Measurements from ENCODE around the gene CISTR.

CISTR gene

GRCh38 chr12:53743266-53744129 is 8.3 kb downstream of the CISTR start:
- peak; percentile 86 for DNase-seq (ENCODE audit: low spot score)

- DNase-seq (ENCODE audit: low spot score), result no peak
Measured at GRCh38 chr12:53740130-53740491, 11.7 kb downstream of the CISTR start.

DNA sequence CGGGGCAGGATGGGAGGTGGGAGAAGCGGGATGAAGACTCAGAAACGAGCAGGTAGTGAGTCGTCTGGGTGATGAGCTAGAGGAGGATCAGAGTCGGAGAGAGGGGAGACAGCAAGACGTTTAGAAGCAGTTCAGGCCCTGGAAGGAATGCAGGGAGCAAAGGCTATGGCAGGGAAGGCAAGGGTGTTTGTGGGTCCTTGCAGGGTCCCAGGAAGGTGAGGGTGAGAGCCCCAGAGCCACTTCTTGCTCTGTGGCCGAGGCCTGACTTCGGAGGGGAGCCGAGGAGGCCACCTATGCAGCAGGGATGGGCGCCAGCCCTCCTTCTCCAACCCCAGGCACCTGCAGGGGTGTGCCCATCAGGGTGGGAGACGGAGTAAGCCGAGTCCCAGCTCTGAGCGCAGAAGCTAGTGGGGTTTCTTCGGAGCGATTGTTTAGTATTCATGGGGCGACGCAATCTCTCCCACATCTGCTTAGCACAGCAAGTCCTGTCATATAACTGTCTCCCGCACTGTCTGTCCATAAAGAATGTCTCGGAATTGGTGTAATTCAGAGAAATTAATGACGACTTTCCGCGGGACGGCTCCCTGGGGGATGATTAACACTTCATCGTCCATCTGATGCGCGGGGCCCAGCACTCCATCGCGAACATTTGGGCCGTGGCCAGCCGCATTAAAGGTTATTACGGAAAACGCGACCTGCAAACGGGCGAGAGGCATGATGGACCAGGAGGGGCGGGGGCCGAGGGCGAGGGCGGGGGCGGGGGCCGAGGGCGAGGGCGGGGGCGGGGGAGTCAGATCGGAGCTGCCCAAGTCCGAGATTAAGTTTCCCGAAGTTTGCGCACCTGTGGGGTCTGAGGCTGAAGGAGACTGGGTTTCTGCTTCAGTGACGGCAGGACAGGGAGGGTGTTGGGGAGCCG is 12.3 kb downstream of the CISTR start:
- no peak for DNase-seq (ENCODE audit: low spot score)

GRCh38 chr12:53738406-53739213 is 13.2 kb downstream of the CISTR start:
- DNase-seq (ENCODE audit: low spot score), result no peak

- no peak for DNase-seq (ENCODE audit: low spot score)
Measured at GRCh38 chr12:53737951-53738405, 13.8 kb downstream of the CISTR start.

GRCh38 chr12:53737093-53737808 is 14.5 kb downstream of the CISTR start:
- DNase-seq (ENCODE audit: low spot score), result no peak

DNA sequence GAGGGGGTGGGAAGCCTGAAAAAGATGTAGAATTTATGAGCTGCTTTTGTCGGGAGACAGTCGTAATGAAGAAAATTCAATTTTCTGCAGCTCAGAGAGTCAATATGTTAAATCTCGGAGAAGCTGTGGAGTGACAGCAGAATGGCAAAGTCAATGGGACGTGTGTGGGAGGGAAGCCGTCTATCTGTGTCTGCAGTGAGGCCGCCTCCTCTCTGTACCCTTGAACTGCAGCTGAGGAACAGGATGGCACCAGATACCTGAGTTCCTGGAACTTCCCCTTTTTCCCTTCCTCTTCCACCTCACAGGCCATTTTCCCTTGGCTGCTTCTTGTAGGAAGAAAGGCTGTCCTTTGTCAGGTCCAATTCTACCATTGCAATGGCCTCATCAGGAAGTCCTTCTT is 15.2 kb downstream of the CISTR start:
- DNase-seq (ENCODE audit: low spot score), result no peak

DNA sequence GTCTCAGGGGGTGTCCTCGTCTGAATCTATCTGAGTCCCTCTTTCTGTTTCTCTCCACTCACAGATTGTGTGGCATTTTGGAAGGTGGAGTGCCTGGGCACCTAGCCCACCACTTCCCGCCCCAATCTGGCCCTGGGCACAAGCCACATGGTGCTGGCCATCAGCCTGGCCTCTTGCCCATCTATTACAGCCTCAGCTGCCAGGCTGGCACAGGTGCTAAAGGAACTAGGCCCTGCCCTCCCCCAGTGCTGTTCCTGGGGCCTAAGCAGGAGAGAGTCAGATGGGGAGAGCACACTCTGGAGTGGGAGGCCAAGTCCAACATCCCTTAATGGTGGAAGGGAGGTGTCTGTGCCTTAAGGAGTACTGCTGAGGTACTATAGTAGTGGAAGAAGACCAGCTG is 16.2 kb downstream of the CISTR start:
- no peak for DNase-seq (ENCODE audit: low spot score)

- DNase-seq (ENCODE audit: low spot score), result no peak
Measured at GRCh38 chr12:53734425-53734824, 17.4 kb downstream of the CISTR start.

- no peak for DNase-seq (ENCODE audit: low spot score)
Measured at GRCh38 chr12:53733807-53734200, 18.0 kb downstream of the CISTR start.

DNA sequence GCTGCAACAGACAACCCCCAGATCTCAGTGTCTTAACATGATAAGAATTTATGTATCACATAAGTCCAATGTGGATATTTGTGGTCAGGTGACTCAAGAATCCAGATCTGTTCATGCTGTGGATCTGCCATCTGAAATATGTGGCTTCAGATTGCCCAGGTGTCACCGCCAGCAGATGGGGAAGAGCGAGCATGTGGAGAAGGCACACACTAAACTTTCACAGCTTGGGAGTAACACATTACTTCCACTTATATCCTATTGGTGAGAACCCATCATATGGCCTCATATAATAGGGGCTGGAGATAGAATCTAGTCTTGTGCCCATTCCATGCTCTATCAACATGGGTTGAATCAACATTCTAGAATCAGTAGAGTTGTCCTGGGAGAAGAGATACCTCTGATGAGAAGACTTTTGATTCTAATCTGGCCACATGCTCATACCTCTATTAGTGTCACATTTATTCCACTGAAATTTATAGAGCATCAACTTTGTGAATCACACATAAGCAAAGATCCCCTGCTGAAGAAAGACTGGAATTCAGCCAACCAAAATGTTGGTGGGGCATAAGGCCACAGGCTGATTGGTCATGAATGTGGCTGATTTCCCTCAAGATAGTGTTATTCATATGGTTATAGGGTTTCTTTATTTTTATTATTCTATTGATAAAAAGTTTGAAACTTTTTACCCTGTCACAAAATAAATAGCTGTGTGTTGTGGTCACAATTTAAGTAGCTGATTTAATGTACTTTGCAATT is 18.6 kb downstream of the CISTR start:
- peak; percentile 52 for DNase-seq (ENCODE audit: low spot score)

DNA sequence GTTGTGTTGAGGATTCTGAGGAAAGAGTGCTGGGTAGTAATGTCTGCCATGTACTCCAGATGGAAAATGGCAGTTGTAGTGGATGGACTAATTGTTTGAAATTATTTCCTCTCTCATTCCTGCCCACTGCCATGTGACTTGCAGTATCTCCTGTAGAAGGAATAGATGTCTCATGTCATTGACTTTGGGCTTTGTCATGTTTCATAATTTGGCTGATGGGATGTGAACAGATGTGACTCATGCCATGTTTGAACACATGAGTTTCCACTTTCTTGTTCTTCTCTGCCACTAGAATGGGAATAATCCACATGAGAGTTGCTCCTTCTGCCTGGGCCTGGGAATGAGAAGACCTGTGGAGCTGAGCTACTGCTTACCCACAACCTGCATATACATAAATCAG is 22.1 kb downstream of the CISTR start:
- no peak for DNase-seq (ENCODE audit: low spot score)

GRCh38 chr12:53728206-53728605 is 23.6 kb downstream of the CISTR start:
- DNase-seq (ENCODE audit: low spot score), result no peak

- DNase-seq (ENCODE audit: low spot score), result peak; percentile 97
Measured at GRCh38 chr12:53727310-53728041, 24.3 kb downstream of the CISTR start, which contains the start of gene CALCOCO1. TSS of gene CALCOCO1 (minus strand) at chr12:53727452. CDS start at chr12:53725242, 2,210 bp downstream.

- DNase-seq (ENCODE audit: low spot score), result no peak
Measured at GRCh38 chr12:53726946-53727309, 24.9 kb downstream of the CISTR start.

DNA sequence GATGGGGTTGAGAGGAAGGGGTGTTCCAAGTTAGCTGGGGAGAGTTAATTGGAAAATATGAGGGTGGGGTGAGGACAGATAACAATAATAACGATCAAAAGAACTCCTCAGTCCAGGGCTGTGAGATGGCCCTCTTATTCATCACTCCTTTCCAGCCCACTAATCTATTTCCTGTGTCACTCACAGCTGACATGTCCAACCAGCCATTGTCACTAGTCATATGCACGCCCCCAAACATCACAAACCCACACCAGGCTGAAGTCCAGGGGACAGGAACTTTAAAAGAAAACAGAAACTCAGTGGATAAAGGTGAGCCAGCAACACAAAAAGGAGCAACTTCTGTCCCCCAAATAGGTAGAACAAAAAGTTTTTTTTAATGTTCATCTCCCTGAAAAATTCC is 25.4 kb downstream of the CISTR start:
- DNase-seq (ENCODE audit: low spot score), result peak; percentile 50

DNA sequence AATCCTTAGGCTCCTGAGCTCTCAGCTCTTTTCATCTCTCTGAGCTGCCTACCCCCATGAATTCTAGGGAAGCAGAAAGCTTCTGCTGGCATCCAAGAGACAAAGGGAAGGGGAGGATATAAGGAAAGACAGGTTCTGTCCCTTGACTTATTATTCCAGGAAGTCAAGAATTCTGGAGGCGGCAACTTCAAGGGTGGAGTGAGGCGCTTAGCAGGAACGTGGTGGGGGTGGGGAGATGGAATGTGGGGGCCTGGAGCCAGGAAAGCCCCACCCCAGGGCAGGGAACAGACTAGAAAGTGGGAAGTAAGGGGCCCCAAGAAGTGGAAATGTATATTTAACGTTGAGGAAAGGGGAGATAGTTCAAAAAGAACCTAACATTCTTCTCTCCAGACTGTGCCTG is 26.0 kb downstream of the CISTR start:
- no peak for DNase-seq (ENCODE audit: low spot score)

DNA sequence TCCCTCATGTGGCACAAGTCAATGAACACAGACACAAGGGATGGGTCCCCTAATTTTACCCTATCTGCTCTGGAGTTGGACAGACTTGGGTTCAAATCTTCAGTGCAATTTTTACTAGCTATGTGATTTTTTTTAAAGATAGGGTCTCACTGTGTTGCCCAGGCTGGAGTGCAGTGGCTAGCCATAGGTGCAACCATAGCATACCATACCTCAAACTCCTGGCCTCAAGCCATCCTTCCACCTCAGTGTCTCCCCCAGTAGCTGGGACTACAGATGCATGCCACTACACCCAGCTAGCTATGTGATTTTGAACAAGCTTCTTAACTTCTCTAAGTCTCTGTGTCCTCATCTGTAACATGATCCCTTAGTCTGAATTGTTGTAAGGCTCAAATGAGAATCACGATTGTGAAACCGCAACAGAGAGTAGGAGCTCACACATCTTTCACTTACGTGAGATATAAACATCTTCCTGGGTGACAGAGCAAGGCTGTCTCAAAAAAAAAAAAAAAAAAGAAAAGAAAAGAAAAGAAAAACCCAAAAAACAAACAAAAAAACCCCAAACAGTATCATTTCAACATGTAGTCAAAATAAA is 29.2 kb downstream of the CISTR start:
- no peak for DNase-seq (ENCODE audit: low spot score)

DNA sequence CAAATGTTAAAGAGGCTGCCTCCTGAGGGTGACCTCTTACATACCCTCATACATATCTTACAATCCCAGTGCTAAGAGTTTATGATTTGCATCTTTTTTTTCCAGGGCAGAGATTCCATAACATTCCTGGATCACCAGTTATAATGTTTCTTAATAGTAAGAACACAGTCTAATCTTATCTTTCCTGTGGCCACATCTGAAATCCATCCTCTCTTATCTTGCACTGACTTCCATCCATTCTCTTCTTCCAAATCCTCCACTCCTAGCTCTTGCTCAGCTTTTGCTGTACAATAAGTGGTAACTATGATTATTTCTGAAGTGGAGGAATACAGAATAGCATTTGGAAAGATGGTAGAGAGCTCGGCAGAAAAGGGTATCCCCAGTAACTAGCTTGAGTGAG is 30.8 kb downstream of the CISTR start:
- no peak for DNase-seq (ENCODE audit: low spot score)

GRCh38 chr12:53719649-53720048 is 32.1 kb downstream of the CISTR start:
- DNase-seq (ENCODE audit: low spot score), result no peak

Measured in hepatic stellate cell (primary cell).